Endothelial cell of umbilical vein (primary cell): ENCODE measurements around the gene KBTBD8. TPM values are rescaled to one million over a fixed set of nuclear protein-coding genes. Genes with fewer than 3 reads are reported as not detected.

Source experiments
- BruUV-seq: library from RNA; stranded (reverse); fragments of 400-500 nt; replicated peaks from 2 replicates; lab custom pipeline; 2021; lab: Mats Ljungman, UMichigan
- CTCF ChIA-PET: fragments of 300-600, 350-600 bp; sonication (Branson Sonifier 250); formaldehyde crosslinking; loops from one replicate; lab custom pipeline; 2021; ENCODE audit warnings: antibody characterized with exemption, inconsistent platforms; lab: Charles Lee
- POLR2A ChIA-PET: fragments of 300-600, 350-600 bp; sonication (Branson Sonifier 250); formaldehyde crosslinking; loops from one replicate; lab custom pipeline; 2021; ENCODE audit warnings: antibody characterized with exemption, inconsistent platforms; lab: Charles Lee
- DNase-seq: peaks from one replicate; pipeline ENCODE4 v3.0.0-alpha.2; 2011; ENCODE audit warnings: low read depth, low spot score
- FAIRE-seq: peaks from 2 replicates; lab custom pipeline; 2011; peaks lifted over from hg19 to GRCh38; lab: Jason Lieb, UNC
- H2AFZ ChIP-seq: 2 replicates; pipeline ENCODE4 v1.6.0; 2012; ENCODE audit warnings: low read depth, low read length, control low read depth, inconsistent platforms
- H3K27ac ChIP-seq: 2 replicates; pipeline ENCODE4 v1.5.1; 2011; ENCODE audit warnings: low read depth, mild to moderate bottlenecking, control low read depth, low read length, moderate library complexity; ENCODE audit not compliant: insufficient read depth
- H3K27me3 ChIP-seq, 2 experiments: 2 replicates each; pipeline versions ENCODE4 v1.6.0 to v1.6.1; 2011; ENCODE audit warnings: low read length in 2 of 2, mixed read lengths in 1 of 2; ENCODE audit not compliant: control insufficient read depth in 2 of 2, insufficient read depth in 2 of 2
- H3K36me3 ChIP-seq, 2 experiments: 2 replicates in 1 of 2; 3 replicates in 1 of 2; pipeline ENCODE4 v1.5.1; 2011; ENCODE audit warnings: low read length in 2 of 2, mild to moderate bottlenecking in 1 of 2, moderate library complexity in 1 of 2; ENCODE audit not compliant: control insufficient read depth in 2 of 2, insufficient read depth in 2 of 2; ENCODE audit errors: extremely low read depth in 1 of 2
- H3K4me1 ChIP-seq: 3 replicates; pipeline ENCODE4 v1.5.1; 2011; ENCODE audit warnings: mild to moderate bottlenecking, low read length; ENCODE audit not compliant: control insufficient read depth, insufficient read depth; ENCODE audit errors: extremely low read depth
- H3K4me2 ChIP-seq: 2 replicates; pipeline ENCODE4 v1.6.1; 2011; ENCODE audit warnings: low read length, control low read depth, mixed read lengths; ENCODE audit not compliant: insufficient read depth
- H3K4me3 ChIP-seq, 3 experiments: fragments of 200-600 bp in 1 of 3; sonication (generic), shearing (Covaris generic) in 1 of 3; replicated peaks in 1 of 3; 2 replicates each; pipeline ENCODE4 v1.5.1; 2011 to 2016; ENCODE audit warnings: control low read depth in 3 of 3, low read length in 3 of 3, mild to moderate bottlenecking in 2 of 3, inconsistent platforms in 1 of 3, low read depth in 1 of 3, moderate library complexity in 1 of 3; ENCODE audit not compliant: insufficient read depth in 1 of 3
- H3K79me2 ChIP-seq: 2 replicates; pipeline ENCODE4 v1.6.0; 2012; ENCODE audit warnings: low read length, inconsistent platforms; ENCODE audit not compliant: control insufficient read depth, insufficient read depth
- H3K9ac ChIP-seq: replicated peaks from 2 replicates; pipeline ENCODE3; 2011; ENCODE audit warnings: low read length, control low read depth; ENCODE audit not compliant: insufficient read depth; ENCODE audit errors: extremely low read depth
- H3K9me1 ChIP-seq: replicated peaks from 3 replicates; pipeline ENCODE4 v1.6.0; 2011; ENCODE audit warnings: mild to moderate bottlenecking, low read length; ENCODE audit not compliant: control insufficient read depth, insufficient read depth; ENCODE audit errors: extremely low read depth
- H3K9me3 ChIP-seq: replicated peaks from 2 replicates; pipeline ENCODE4 v1.5.1; 2012; ENCODE audit warnings: low read length, inconsistent platforms; ENCODE audit not compliant: control insufficient read depth, insufficient read depth
- H4K20me1 ChIP-seq: replicated peaks from 2 replicates; pipeline ENCODE3; 2011; ENCODE audit warnings: mild to moderate bottlenecking, low read length; ENCODE audit not compliant: control insufficient read depth, insufficient read depth; ENCODE audit errors: extremely low read depth
- CTCF ChIP-seq, 2 donors: IDR thresholded peaks; 1 replicate in 1 of 2; 2 replicates in 1 of 2; pipeline ENCODE4 v1.5.1; 2011; ENCODE audit warnings: low read length in 2 of 2, mild to moderate bottlenecking in 2 of 2, moderate library complexity in 2 of 2, control low read depth in 1 of 2, inconsistent platforms in 1 of 2, low read depth in 1 of 2; ENCODE audit not compliant: insufficient read depth in 1 of 2; ENCODE audit errors: extremely low read depth in 1 of 2
- EZH2 ChIP-seq: IDR thresholded peaks from 2 replicates; pipeline ENCODE4 v1.6.1; 2012; ENCODE audit warnings: borderline replicate concordance, low read depth, mild to moderate bottlenecking, moderate library complexity, low read length, inconsistent platforms; ENCODE audit not compliant: severe bottlenecking
- FOS ChIP-seq: IDR thresholded peaks from 2 replicates; pipeline ENCODE4 v1.6.1; 2011; ENCODE audit warnings: mild to moderate bottlenecking, low read length, moderate library complexity, borderline replicate concordance; ENCODE audit not compliant: insufficient read depth
- GATA2 ChIP-seq: IDR thresholded peaks from 2 replicates; pipeline ENCODE4 v1.7.0; 2011; ENCODE audit warnings: low read depth, mild to moderate bottlenecking, moderate library complexity, mixed read lengths, low read length; ENCODE audit not compliant: insufficient read length, insufficient read depth
- JUN ChIP-seq: IDR thresholded peaks from 2 replicates; pipeline ENCODE4 v1.6.1; 2011; ENCODE audit warnings: borderline replicate concordance, low read depth; ENCODE audit not compliant: insufficient read length, insufficient read depth
- MAX ChIP-seq: IDR thresholded peaks from 2 replicates; pipeline ENCODE4 v1.6.1; 2011; ENCODE audit not compliant: insufficient read depth, insufficient read length
- MYC ChIP-seq: IDR thresholded peaks from one replicate; pipeline ENCODE4 v1.6.1; 2011; ENCODE audit warnings: mild to moderate bottlenecking, low read depth, low read length
- POLR2A ChIP-seq: IDR thresholded peaks from 2 replicates; pipeline ENCODE4 v1.6.1; 2012; ENCODE audit warnings: low read depth, mild to moderate bottlenecking, control low read depth, low read length
- POLR2AphosphoS5 ChIP-seq: IDR thresholded peaks from 2 replicates; pipeline ENCODE4 v1.6.1; 2012; ENCODE audit warnings: low read depth, mild to moderate bottlenecking, control low read depth, low read length, moderate library complexity; ENCODE audit not compliant: insufficient read depth
- dilution Hi-C: fragments of 300-500 bp; cut with MboI; formaldehyde crosslinking; loops from one replicate; pipeline ENCODE4 v1.15.0; 2019; ENCODE audit warnings: low sequenced_read_pairs; ENCODE audit not compliant: extremely low pct_ligation_motif_present
- intact Hi-C: fragments of 100-400 bp; cut with micrococcal nuclease; formaldehyde crosslinking; loops from one replicate; pipeline ENCODE4 v1.10.0; 2022
- polyA plus RNA-seq, 4 experiments: library from polyadenylated mRNA; depleted of rRNA in 3 of 4; stranded (reverse) in 3 of 4; unstranded in 1 of 4; fragments of >200 nt; gene quantifications; 2 replicates each; pipeline versions ENCODE4 v1.2.1 to v1.2.3, GENCODE V29; 2011 to 2012; ENCODE audit warnings: missing spikeins in 1 of 4
- total RNA-seq: library from RNA; stranded (reverse); gene quantifications from 2 replicates; pipeline ENCODE4 v1.2.3, GENCODE V29; 2021

Gene KBTBD8
- total and polyA plus RNA-seq, 2 donors (not counting 3 experiments of a cell fraction or from before 2014, with no cell fraction given): 0.26 to 1.1 TPM

- H3K4me1 ChIP-seq: no peaks in the 10 kb centered on the region
- no peak for FAIRE-seq
- no peak for DNase-seq
- no peak overlapping the region for H3K4me3 ChIP-seq
- intact Hi-C loops: no loop called here
- no peak overlapping the region for H3K9ac ChIP-seq
- peaks cover 2% of the 10 kb centered on the region for H3K79me2 ChIP-seq
- peaks cover 0 to 13% of the 10 kb centered on the region in 2 experiments for H3K36me3 ChIP-seq
- BruUV-seq: no TSS peak
- no peaks in the 10 kb centered on the region for H3K9me1 ChIP-seq
- no peaks in the 10 kb centered on the region for H3K27me3 ChIP-seq
- TF ChIP-seq JUN: no peak
- no peak for TF ChIP-seq POLR2A
- TF ChIP-seq POLR2AphosphoS5: no peak
- no peak for TF ChIP-seq MYC
- no peak for TF ChIP-seq GATA2
- TF ChIP-seq CTCF (IDR thresholded peaks at IDR 0.05; ENCODE audit: extremely low read depth in 1 of 2, insufficient read depth in 1 of 2, low read depth in 1 of 2, low read length in 2 of 2): no peak
- TF ChIP-seq FOS: no peak
- no peak for TF ChIP-seq MAX
- TF ChIP-seq EZH2: no peak
- dilution Hi-C loops: no loop called here
- ChIA-PET CTCF (interaction anchor here (1.1 to 2.8 kb wide), 5 partner anchors 11 to 108 kb away, joined by 3 to 10 read pairs (median 6); no protein-coding TSS in a partner anchor), POLR2A (no interaction called here)
- H2AFZ ChIP-seq: no peak overlapping the region
- no peak overlapping the region for H3K27ac ChIP-seq
- H3K4me2 ChIP-seq: no peak overlapping the region
- H4K20me1 ChIP-seq: no peaks in the 10 kb centered on the region
- no peaks in the 10 kb centered on the region for H3K9me3 ChIP-seq
Observed at GRCh38 chr3:67006460-67006859, 8.4 kb downstream of the KBTBD8 start.
